Central memory CD8-positive, alpha-beta T cell (primary cell): ENCODE data around the gene SLC33A1.
"Not testable (repeated sequence)": the region's sequence is repeated elsewhere in the genome, so short reads cannot be mapped to it uniquely, and the experiment has no call there.

Experiments used
- ATAC-seq: fragments of 150-1000 bp; cut with Tn5 transposase; replicated peaks from 2 replicates; pipeline ENCODE4 v1.10.0; 2022; ENCODE audit warnings: mild to moderate bottlenecking, moderate FRiP score, moderate number of reproducible peaks; ENCODE audit not compliant: poor library complexity, severe bottlenecking; ENCODE audit errors: extremely low read depth
- DNase-seq, 2 donors: peaks; one replicate each; pipeline ENCODE4 v3.0.0; 2021; ENCODE audit warnings: low spot score in 2 of 2
- H3K27ac Mint-ChIP-seq: one replicate; pipeline ENCODE4 v1.8.0; 2022; ENCODE audit warnings: low read depth, mild to moderate bottlenecking, moderate library complexity, mixed read lengths
- H3K27me3 Mint-ChIP-seq: one replicate; pipeline ENCODE4 v1.8.0; 2022; ENCODE audit warnings: mixed read lengths
- H3K36me3 Mint-ChIP-seq: one replicate; pipeline ENCODE4 v1.8.0; 2022; ENCODE audit warnings: mild to moderate bottlenecking, moderate library complexity, mixed read lengths; ENCODE audit not compliant: insufficient read depth
- H3K4me1 Mint-ChIP-seq: one replicate; pipeline ENCODE4 v1.8.0; 2022; ENCODE audit warnings: mixed read lengths
- H3K4me3 Mint-ChIP-seq: one replicate; pipeline ENCODE4 v1.8.0; 2022; ENCODE audit warnings: mild to moderate bottlenecking, moderate library complexity, mixed read lengths
- H3K9me3 Mint-ChIP-seq: one replicate; pipeline ENCODE4 v1.8.0; 2022; ENCODE audit warnings: mixed read lengths

Gene SLC33A1

GRCh38 chr3:155872904-155873646 is 18.8 kb upstream of the SLC33A1 start:
- ATAC-seq: no peak
- DNase-seq: no peak
- Mint-ChIP-seq H3K27ac (no peak overlapping the region), H3K4me3 (no peak overlapping the region), H3K9me3 (no peaks in the 10 kb centered on the region), H3K36me3 (peaks cover 2% of the 10 kb centered on the region), H3K27me3 (no peaks in the 10 kb centered on the region), H3K4me1 (peaks cover 45% of the 10 kb centered on the region)

GRCh38 chr3:155871746-155872158 is 17.5 kb upstream of the SLC33A1 start:
- peaks cover 2% of the 10 kb centered on the region for H3K36me3 Mint-ChIP-seq
- H3K4me1 Mint-ChIP-seq: peaks cover 35% of the 10 kb centered on the region
- H3K27ac Mint-ChIP-seq: peak overlapping the region; percentile 86
- no peaks in the 10 kb centered on the region for H3K9me3 Mint-ChIP-seq
- DNase-seq (no peak), ATAC-seq (no peak)
- H3K27me3 Mint-ChIP-seq: no peaks in the 10 kb centered on the region
- H3K4me3 Mint-ChIP-seq: peak overlapping the region; percentile 95

GRCh38 chr3:155870945-155871745 is 16.9 kb upstream of the SLC33A1 start:
- no peaks in the 10 kb centered on the region for H3K9me3 Mint-ChIP-seq
- H3K27ac Mint-ChIP-seq: peak overlapping the region; percentile 86
- DNase-seq: peak in 1 of 2 donors; percentile 21

GRCh38 chr3:155870133-155870944 is 16.1 kb upstream of the SLC33A1 start, which contains the start of gene GMPS:
Gene GMPS, plus strand, starts transcription at chr3:155870650. Its CDS starts 221 bp downstream, at chr3:155870871.
- Mint-ChIP-seq H3K4me1 (peaks cover 24% of the 10 kb centered on the region), H3K27ac (peak within 1 kb of the TSS; percentile 95), H3K36me3 (peaks cover 2% of the 10 kb centered on the region), H3K9me3 (no peaks in the 10 kb centered on the region), H3K4me3 (peak within 1 kb of the TSS; percentile 95), H3K27me3 (no peaks in the 10 kb centered on the region)
- DNase-seq (peak; percentile 94 to 96), ATAC-seq (peak; percentile 89)

More at GRCh38 chr3:155870945-155871745, 16.9 kb upstream of the SLC33A1 start:
- ATAC-seq: peak; percentile 17
- peaks cover 2% of the 10 kb centered on the region for H3K36me3 Mint-ChIP-seq
- peaks cover 32% of the 10 kb centered on the region for H3K4me1 Mint-ChIP-seq
- H3K4me3 Mint-ChIP-seq: peak overlapping the region; percentile 95
- no peaks in the 10 kb centered on the region for H3K27me3 Mint-ChIP-seq

GRCh38 chr3:155869691-155870090 is 15.5 kb upstream of the SLC33A1 start:
- H3K36me3 Mint-ChIP-seq: peaks cover 2% of the 10 kb centered on the region
- H3K27ac Mint-ChIP-seq: peak overlapping the region; percentile 95
- no peaks in the 10 kb centered on the region for H3K9me3 Mint-ChIP-seq
- H3K4me1 Mint-ChIP-seq: peaks cover 22% of the 10 kb centered on the region
- ATAC-seq (no peak), DNase-seq (no peak)
- H3K27me3 Mint-ChIP-seq: no peaks in the 10 kb centered on the region
- peak overlapping the region; percentile 95 for H3K4me3 Mint-ChIP-seq

- Mint-ChIP-seq H3K9me3 (no peaks in the 10 kb centered on the region), H3K4me3 (no peak overlapping the region), H3K4me1 (no peaks in the 10 kb centered on the region), H3K27ac (peak overlapping the region; percentile 86), H3K36me3 (peaks cover 6% of the 10 kb centered on the region), H3K27me3 (no peaks in the 10 kb centered on the region)
- ATAC-seq (no peak), DNase-seq (no peak)
Observed at GRCh38 chr3:155863072-155863784, 9.0 kb upstream of the SLC33A1 start.

- H3K36me3 Mint-ChIP-seq, H3K27me3 Mint-ChIP-seq, H3K4me1 Mint-ChIP-seq, H3K9me3 Mint-ChIP-seq: not testable (repeated sequence)
- ATAC-seq: peak; percentile 85
- Mint-ChIP-seq H3K4me3 (peak overlapping the region; percentile 13), H3K27ac (peak overlapping the region; percentile 86)
- peak; percentile 16 to 37 for DNase-seq
Observed at GRCh38 chr3:155862290-155862982, 8.2 kb upstream of the SLC33A1 start.

- DNase-seq (no peak), ATAC-seq (no peak)
- no peak overlapping the region for H3K27ac Mint-ChIP-seq
- H3K9me3 Mint-ChIP-seq: no peaks in the 10 kb centered on the region
- H3K36me3 Mint-ChIP-seq: peaks cover 6% of the 10 kb centered on the region
- no peak overlapping the region for H3K4me3 Mint-ChIP-seq
- H3K4me1 Mint-ChIP-seq: no peaks in the 10 kb centered on the region
- no peaks in the 10 kb centered on the region for H3K27me3 Mint-ChIP-seq
Observed at GRCh38 chr3:155861476-155862183, 7.4 kb upstream of the SLC33A1 start.

- H3K4me3 Mint-ChIP-seq, H3K27me3 Mint-ChIP-seq, DNase-seq, H3K27ac Mint-ChIP-seq, H3K9me3 Mint-ChIP-seq, ATAC-seq, H3K4me1 Mint-ChIP-seq, H3K36me3 Mint-ChIP-seq: not testable (repeated sequence)
Observed at GRCh38 chr3:155860424-155860823, 6.2 kb upstream of the SLC33A1 start.

GRCh38 chr3:155859859-155860258 is 5.6 kb upstream of the SLC33A1 start:
- Mint-ChIP-seq H3K27me3 (no peaks in the 10 kb centered on the region), H3K4me1 (peaks cover 2% of the 10 kb centered on the region), H3K36me3 (peaks cover 6% of the 10 kb centered on the region), H3K4me3 (no peak overlapping the region), H3K27ac (no peak overlapping the region), H3K9me3 (no peaks in the 10 kb centered on the region)
- DNase-seq (no peak), ATAC-seq (no peak)
